ENCODE measurements around the gene MAGI2. TPM values are rescaled to one million over a fixed set of nuclear protein-coding genes. Genes with fewer than 3 reads are reported as not detected.
A peak's percentile ranks its signal among the peaks of the same experiment; 100 is the strongest.
"Not testable (repeated sequence)": the region's sequence is repeated elsewhere in the genome, so short reads cannot be mapped to it uniquely, and the experiment has no call there.

The MAGI2 gene
- polyA plus RNA-seq, 1 donor, result 3.7 TPM

- DNase-seq (ENCODE audit: low read depth), result no peak
Measured at GRCh38 chr7:78355834-78356233, 1097.6 kb downstream of the MAGI2 start.

GRCh38 chr7:78350926-78351325 lies 1102.5 kb downstream of the MAGI2 start:
- DNase-seq (ENCODE audit: low read depth), result no peak

DNA sequence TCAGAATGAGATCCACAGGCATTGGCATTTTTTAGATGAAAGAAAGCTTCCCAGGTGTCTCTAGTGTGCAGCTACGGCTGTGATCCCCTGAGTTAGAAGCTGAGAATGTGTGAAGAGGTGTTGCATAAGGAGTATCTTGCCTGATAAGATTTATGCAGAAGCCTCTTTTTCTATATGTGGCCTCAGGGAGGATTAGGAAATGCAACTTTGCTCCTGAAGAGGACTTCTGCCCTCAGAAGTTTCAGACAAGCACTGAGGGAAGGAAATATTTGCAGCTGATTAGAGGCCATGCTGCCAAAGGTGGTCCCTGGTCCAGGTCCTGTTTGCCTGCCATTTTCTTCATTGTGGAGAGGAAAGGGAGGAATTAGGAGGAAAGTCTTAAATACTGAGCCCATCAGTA lies 1103.1 kb downstream of the MAGI2 start:
- DNase-seq (ENCODE audit: low read depth), result no peak

GRCh38 chr7:78346827-78347226 lies 1106.6 kb downstream of the MAGI2 start:
- no peak for DNase-seq (ENCODE audit: low read depth)

DNA sequence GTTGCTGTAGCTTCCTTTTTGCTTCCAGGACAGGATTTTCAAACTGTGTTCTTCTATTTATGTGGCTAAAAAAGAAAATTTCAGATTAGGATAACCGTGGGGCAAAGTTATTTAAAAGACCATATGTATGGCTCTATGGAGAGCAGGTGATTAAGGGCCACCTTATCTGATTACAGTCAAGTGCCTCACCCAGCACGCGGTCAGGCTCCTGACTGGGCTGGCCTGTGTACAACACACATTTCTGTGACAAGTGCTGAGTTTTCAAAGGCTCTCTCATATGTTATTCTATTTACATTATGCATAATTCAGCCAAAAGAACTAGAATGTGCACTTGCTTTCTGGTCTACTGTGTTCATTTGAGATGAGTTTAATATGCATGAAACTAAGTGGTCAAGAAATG lies 1107.5 kb downstream of the MAGI2 start:
- DNase-seq (ENCODE audit: low read depth), result no peak

- DNase-seq (ENCODE audit: low read depth), result no peak
Measured at GRCh38 chr7:78345293-78345911, 1108.1 kb downstream of the MAGI2 start.

DNA sequence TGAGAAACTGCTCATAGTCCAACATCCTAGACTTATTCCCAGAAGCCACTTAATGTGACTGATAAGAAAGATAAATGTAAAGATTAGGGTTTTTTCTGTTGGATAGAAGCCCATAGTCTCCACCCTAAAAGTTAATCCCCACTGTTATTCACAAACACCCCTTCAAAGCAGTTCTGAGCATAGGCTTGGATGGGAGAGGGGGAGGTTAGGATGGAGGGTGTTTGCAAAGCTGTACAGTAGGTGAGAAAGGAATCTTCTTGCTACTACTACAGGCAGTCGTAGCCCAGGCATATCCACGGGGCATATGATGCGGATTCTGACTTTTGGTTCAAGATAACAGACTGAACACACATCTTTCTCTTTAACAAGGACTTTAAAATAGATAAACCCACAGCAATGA lies 1119.0 kb downstream of the MAGI2 start:
- DNase-seq (ENCODE audit: low read depth), result no peak

- no peak for DNase-seq (ENCODE audit: low read depth)
Measured at GRCh38 chr7:78333530-78334425, 1119.7 kb downstream of the MAGI2 start.

DNA sequence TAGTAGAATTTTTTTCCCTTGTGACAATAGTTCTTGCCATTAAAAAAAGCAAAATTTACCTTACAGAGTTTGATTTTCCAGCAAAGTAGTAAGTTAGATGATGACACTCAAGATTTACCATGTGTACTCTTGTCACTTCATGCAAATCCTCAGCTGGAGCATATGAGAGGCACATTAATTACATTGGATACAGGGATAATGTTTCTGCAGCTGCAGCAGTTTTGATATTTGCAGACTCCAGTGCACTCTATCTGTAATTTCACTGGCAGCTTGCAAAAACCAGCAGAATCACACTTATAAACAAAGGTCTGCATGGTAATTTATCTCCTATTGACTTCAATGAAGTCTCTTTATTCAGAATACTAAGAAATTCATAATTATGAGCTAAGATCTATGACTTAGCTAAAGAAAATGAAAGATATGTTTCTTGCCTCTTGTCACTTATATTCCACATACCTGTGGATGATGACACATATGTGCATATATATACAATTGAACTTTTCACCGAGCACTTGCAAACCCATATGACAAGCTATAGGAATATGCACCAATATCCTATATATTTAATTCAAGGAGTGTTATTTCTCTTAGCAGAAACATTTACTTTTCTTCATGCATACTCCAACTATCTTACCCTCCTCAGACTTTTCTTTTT lies 1124.3 kb downstream of the MAGI2 start:
- peak; percentile 8 for DNase-seq (ENCODE audit: low read depth)

GRCh38 chr7:78327718-78328117 lies 1125.7 kb downstream of the MAGI2 start:
- DNase-seq (ENCODE audit: low read depth), result no peak

DNA sequence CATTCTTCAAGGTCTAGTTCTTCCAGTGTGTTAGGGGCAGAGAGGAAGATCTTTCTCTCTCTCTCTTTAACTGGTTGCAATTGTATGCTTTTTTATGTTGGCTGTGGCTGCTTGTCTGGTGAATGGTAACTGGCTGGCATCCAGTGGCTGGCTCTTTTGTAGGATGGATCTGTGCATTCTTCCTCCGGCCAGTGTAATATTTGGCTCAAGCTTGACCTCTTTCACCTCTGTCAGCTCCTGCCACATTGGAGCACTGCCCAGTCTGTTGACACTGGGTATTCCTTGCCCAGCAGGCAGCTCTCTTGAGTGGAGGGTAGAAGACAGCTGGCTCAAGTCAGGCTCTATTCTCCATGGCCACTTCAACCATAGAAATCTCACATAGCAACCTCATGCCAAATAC lies 1126.6 kb downstream of the MAGI2 start:
- DNase-seq (ENCODE audit: low read depth), result peak; percentile 11

- DNase-seq (ENCODE audit: low read depth), result no peak
Measured at GRCh38 chr7:78326189-78326588, 1127.3 kb downstream of the MAGI2 start.

GRCh38 chr7:78323118-78323517 lies 1130.3 kb downstream of the MAGI2 start:
- DNase-seq (ENCODE audit: low read depth), result no peak

DNA sequence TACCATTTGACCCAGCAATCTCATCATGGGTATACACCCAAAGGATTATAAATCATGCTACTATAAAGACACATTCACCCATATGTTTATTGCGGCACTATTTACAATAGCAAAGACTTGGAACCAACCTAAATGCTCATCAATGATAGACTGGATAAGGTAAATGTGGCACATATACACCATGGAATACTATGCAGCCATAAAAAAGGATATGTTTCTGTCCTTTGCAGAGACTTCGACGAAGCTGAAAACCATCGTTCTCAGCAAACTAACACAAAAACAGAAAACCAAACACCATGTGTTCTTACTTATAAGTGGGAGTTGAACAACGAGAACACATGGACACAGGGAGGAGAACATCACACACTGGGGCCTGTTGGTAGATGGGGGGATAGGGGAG lies 1131.2 kb downstream of the MAGI2 start:
- not testable (repeated sequence) for DNase-seq (ENCODE audit: low read depth)

DNA sequence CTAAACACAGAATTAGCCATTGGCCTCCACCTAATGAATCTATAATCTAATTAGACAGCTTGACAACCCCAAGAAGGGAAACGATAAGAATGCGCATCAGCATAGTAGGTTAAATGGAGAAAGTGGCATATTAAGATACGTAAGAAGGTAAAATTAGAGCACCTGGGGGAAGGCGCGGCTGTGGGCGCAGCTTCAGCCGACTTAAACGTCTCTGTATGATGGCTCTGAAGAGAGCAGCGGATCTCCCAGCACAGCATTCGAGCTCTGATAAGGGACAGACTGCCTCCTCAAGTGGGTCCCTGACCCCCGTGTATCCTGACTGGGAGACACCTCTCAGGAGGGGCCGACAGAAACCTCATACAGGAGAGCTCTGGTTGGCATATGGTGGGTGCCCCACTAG lies 1136.1 kb downstream of the MAGI2 start:
- no peak for DNase-seq (ENCODE audit: low read depth)

DNA sequence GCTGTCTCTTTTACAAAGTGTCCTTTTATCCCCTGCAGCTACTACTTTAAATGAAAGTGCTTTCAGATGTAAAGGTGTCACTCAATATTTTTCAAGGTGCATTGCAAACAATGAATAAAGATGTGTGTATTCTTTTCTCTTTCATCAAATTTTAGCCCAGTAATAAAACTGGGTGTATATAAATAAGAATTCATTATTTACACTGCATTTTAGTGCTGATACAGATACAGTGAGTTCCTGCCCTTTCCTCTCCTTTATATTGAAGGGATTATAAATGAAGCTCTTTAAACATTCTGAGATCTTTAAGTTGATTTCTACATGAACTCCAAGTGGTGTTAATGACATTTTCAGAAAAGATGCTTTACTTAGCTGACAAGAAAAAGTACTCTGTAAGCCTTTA lies 1137.4 kb downstream of the MAGI2 start:
- no peak for DNase-seq (ENCODE audit: low read depth)

DNA sequence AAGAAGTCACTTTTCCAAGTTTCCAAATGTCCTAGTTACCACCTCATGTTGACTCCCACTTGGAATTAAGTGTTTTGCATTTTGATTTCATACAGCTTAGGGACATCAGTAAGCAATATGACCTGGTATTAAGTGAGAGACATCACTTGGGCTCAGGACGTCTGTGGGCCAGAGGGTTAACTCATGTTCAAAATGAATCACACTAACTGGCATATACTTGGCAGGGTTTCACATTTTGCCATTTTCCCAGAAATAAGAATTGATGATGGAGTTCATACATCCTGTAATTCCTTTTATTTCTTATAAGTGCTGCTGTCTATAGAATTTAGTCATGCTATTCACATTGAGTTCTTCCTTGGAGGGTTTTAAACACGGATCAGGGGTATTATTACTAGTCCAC lies 1138.3 kb downstream of the MAGI2 start:
- no peak for DNase-seq (ENCODE audit: low read depth)

DNA sequence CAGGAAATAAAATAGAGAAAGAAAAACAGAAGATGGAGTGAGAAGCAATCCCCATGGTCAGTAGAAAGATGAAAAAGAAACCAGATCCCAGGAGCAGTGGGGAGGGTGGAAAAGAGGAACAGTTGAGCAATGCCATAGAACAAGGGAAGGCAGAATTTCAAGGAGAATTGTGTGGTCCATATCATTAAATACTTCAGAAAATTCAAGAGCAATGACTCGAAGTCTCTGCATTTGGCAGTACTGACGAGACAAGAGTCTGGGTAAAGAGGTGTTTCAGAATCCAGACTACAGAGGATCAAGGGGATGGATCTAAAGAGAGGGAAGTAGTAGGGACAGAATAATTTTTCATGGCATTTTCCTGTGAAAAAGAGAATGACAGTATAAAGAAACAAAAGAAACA lies 1142.3 kb downstream of the MAGI2 start:
- no peak for DNase-seq (ENCODE audit: low read depth)

DNA sequence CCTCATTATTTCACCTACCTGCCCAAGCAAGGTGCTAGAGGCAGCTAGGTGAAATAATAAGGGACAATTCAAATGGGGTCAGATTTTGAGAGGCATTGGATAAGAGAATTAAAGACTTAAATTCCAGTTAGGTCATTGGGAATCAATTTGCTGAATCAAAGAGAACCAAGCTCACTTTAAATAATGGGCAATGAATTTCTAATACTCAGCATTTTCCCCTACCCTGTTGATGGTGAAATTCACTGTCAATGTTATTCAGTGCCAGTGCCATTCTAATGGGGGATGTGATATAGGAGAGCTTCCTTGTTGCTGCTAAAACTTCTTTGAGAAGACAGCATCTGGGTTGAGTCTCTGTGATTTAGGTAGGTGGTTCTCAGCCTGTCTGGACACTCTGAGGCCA lies 1145.6 kb downstream of the MAGI2 start:
- no peak for DNase-seq (ENCODE audit: low read depth)

DNA sequence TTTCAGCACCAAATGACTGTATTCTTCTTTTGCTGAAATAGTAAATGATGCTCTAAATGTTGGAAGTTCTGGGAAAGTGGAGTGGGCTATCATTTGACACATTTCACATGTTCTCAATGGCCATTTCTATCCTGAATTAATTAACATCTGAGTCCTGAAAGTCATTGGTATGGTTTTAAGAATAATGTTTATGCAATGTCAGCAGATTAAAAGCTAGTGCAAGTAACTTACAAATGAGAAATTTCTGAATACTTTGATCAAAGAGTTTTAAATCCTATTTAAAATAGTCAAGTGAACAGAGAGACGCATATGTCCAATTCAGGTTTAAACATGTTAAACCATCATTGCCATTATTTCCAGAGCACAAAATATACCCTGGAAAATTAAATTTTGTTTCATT lies 1146.8 kb downstream of the MAGI2 start:
- DNase-seq (ENCODE audit: low read depth), result no peak

GRCh38 chr7:78301407-78301806 lies 1152.1 kb downstream of the MAGI2 start:
- DNase-seq (ENCODE audit: low read depth), result no peak

- no peak for DNase-seq (ENCODE audit: low read depth)
Measured at GRCh38 chr7:78299088-78299487, 1154.4 kb downstream of the MAGI2 start.
